GM21367 (cell line): ENCODE results near the gene SPTBN1.
A peak's percentile ranks its signal among the peaks of the same experiment; 100 is the strongest.
"Not testable (repeated sequence)": the region's sequence is repeated elsewhere in the genome, so short reads cannot be mapped to it uniquely, and the experiment has no call there.

Experiments used
- ATAC-seq: cut with Tn5 transposase; IDR thresholded peaks from one replicate; pipeline ENCODE4 v1.9.1; 2021; ENCODE audit not compliant: unreplicated experiment

Gene SPTBN1

GRCh38 chr2:54468673-54469072 lies 12.5 kb downstream of the SPTBN1 start:
- no peak for ATAC-seq

- no peak for ATAC-seq
These were observed 13.4 kb downstream of the SPTBN1 start for GRCh38 chr2:54469484-54470053.

GRCh38 chr2:54470266-54470938 lies 14.3 kb downstream of the SPTBN1 start:
- ATAC-seq = no peak

- peak; percentile 89 for ATAC-seq
These were observed 15.1 kb downstream of the SPTBN1 start for GRCh38 chr2:54471221-54471711.

GRCh38 chr2:54473851-54474250 lies 17.7 kb downstream of the SPTBN1 start:
- ATAC-seq = no peak

GRCh38 chr2:54475285-54475684 lies 19.2 kb downstream of the SPTBN1 start:
- ATAC-seq = no peak

- ATAC-seq = no peak
These were observed 19.8 kb downstream of the SPTBN1 start for GRCh38 chr2:54475919-54476318.

GRCh38 chr2:54476852-54477251 lies 20.7 kb downstream of the SPTBN1 start:
- ATAC-seq = no peak

GRCh38 chr2:54477896-54478295 lies 21.8 kb downstream of the SPTBN1 start:
- ATAC-seq = no peak

- ATAC-seq = no peak
These were observed 22.8 kb downstream of the SPTBN1 start for GRCh38 chr2:54478899-54479298.

GRCh38 chr2:54479424-54479823 lies 23.3 kb downstream of the SPTBN1 start:
- no peak for ATAC-seq

- ATAC-seq = no peak
These were observed 23.9 kb downstream of the SPTBN1 start for GRCh38 chr2:54480025-54480424.

- ATAC-seq = no peak
These were observed 25.6 kb downstream of the SPTBN1 start for GRCh38 chr2:54481686-54482085.

GRCh38 chr2:54482715-54483114 lies 26.6 kb downstream of the SPTBN1 start:
- no peak for ATAC-seq

- ATAC-seq = no peak
These were observed 27.3 kb downstream of the SPTBN1 start for GRCh38 chr2:54483426-54483825.

GRCh38 chr2:54485756-54486155 lies 29.6 kb downstream of the SPTBN1 start:
- ATAC-seq = not testable (repeated sequence)

GRCh38 chr2:54486766-54487165 lies 30.6 kb downstream of the SPTBN1 start:
- ATAC-seq = no peak

GRCh38 chr2:54490863-54491262 lies 34.7 kb downstream of the SPTBN1 start:
- no peak for ATAC-seq

- ATAC-seq = no peak
These were observed 36.2 kb downstream of the SPTBN1 start for GRCh38 chr2:54492335-54492734.

GRCh38 chr2:54494087-54494486 lies 38.0 kb downstream of the SPTBN1 start:
- no peak for ATAC-seq

GRCh38 chr2:54496920-54497319 lies 40.8 kb downstream of the SPTBN1 start:
- no peak for ATAC-seq

- ATAC-seq = no peak
These were observed 41.9 kb downstream of the SPTBN1 start for GRCh38 chr2:54497763-54498680.
